ENCODE results near the gene PLCG2.
"Not testable (repeated sequence)": the region's sequence is repeated elsewhere in the genome, so short reads cannot be mapped to it uniquely, and the experiment has no call there.

Gene PLCG2

DNA sequence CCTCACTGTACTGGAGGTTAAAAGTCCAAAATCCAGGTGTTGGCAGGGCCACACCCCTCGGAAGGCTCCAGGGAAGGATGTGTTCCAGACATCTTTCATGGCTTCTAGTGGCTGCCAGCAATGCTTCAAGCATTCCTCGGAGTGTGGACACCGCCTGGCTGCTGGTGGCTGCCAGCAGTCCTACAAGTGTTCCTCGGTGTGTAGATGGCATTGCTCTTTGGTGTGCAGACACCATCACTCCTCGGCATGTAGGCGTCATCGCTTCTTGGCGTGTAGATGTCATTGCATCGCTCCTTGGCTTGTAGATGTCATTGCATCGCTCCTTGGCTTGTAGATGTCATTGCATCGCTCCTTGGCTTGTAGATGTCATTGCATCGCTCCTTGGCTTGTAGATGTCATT is 98.4 kb downstream of the PLCG2 start:
- H3K9me3 ChIP-seq (replicated peaks in 1 of 2; ENCODE audit: control insufficient read depth in 2 of 2, insufficient read depth in 1 of 2, low read depth in 1 of 2, low read length in 2 of 2); H3K14ac ChIP-seq (ENCODE audit: low read length); H3K27ac ChIP-seq (replicated peaks; ENCODE audit: low read length); H3K9ac ChIP-seq (ENCODE audit: low read depth, low read length, poor library complexity); H2BK12ac ChIP-seq (ENCODE audit: low read length); H3K36me3 ChIP-seq (replicated peaks in 1 of 2; ENCODE audit: control insufficient read depth in 2 of 2, insufficient read depth in 2 of 2, low read length in 2 of 2); H2BK15ac ChIP-seq (ENCODE audit: low read length); H2AFZ ChIP-seq (ENCODE audit: low read length); H3K4me2 ChIP-seq (ENCODE audit: insufficient read depth, low read length, poor library complexity, severe bottlenecking); H3K27me3 ChIP-seq (ENCODE audit: control insufficient read depth in 3 of 3, insufficient read depth in 3 of 3, low read depth in 1 of 3, low read length in 3 of 3); H4K8ac ChIP-seq (ENCODE audit: low read depth, low read length); DNase-seq (ENCODE audit: low spot score); H2BK5ac ChIP-seq (ENCODE audit: low read length); H3K79me1 ChIP-seq (ENCODE audit: low read depth, low read length); H3K4me1 ChIP-seq (ENCODE audit: control insufficient read depth in 2 of 2, insufficient read depth in 1 of 2, low read depth in 1 of 2, low read length in 2 of 2); H4K91ac ChIP-seq (ENCODE audit: low read depth, low read length, poor library complexity); H3K4me3 ChIP-seq (ENCODE audit: low read length in 2 of 2); H3K4ac ChIP-seq (ENCODE audit: low read length); H3K23ac ChIP-seq (ENCODE audit: low read depth, low read length, poor library complexity); H2BK120ac ChIP-seq (ENCODE audit: low read depth, low read length); H3K18ac ChIP-seq (ENCODE audit: low read length); H2AK5ac ChIP-seq (ENCODE audit: low read depth, low read length): not testable (repeated sequence)
- no CpG with 5 or more reads among the region's 12 CpGs for WGBS, 2 donors (ENCODE audit: extremely low coverage in 2 of 2, insufficient read length in 2 of 2, insufficient replicate concordance in 1 of 2)

GRCh38 chr16:81878529-81878928 is 99.4 kb downstream of the PLCG2 start:
- no peak overlapping the region for H3K4me3 ChIP-seq (ENCODE audit: low read length in 2 of 2)
- WGBS, 2 donors (ENCODE audit: extremely low coverage in 2 of 2, insufficient read length in 2 of 2, insufficient replicate concordance in 1 of 2) = no CpG with 5 or more reads among the region's 10 CpGs
- H2BK120ac ChIP-seq (ENCODE audit: low read depth, low read length) = no peak overlapping the region
- DNase-seq (ENCODE audit: low spot score) = no peak
- H2BK15ac ChIP-seq (ENCODE audit: low read length) = no peak overlapping the region
- H2BK12ac ChIP-seq (ENCODE audit: low read length) = no peak overlapping the region
- no peak overlapping the region for H3K4ac ChIP-seq (ENCODE audit: low read length)
- H3K36me3 ChIP-seq (replicated peaks in 1 of 2; ENCODE audit: control insufficient read depth in 2 of 2, insufficient read depth in 2 of 2, low read length in 2 of 2) = no peaks in the 10 kb centered on the region
- no peak overlapping the region for H3K18ac ChIP-seq (ENCODE audit: low read length)
- no peak overlapping the region for H4K91ac ChIP-seq (ENCODE audit: low read depth, low read length, poor library complexity)
- H3K79me1 ChIP-seq (ENCODE audit: low read depth, low read length) = no peaks in the 10 kb centered on the region
- H3K14ac ChIP-seq (ENCODE audit: low read length) = no peak overlapping the region
- no peak overlapping the region for H2BK5ac ChIP-seq (ENCODE audit: low read length)
- H2AFZ ChIP-seq (ENCODE audit: low read length) = no peak overlapping the region
- H4K8ac ChIP-seq (ENCODE audit: low read depth, low read length) = no peak overlapping the region
- no peaks in the 10 kb centered on the region for H3K27me3 ChIP-seq (ENCODE audit: control insufficient read depth in 3 of 3, insufficient read depth in 3 of 3, low read depth in 1 of 3, low read length in 3 of 3)
- no peaks in the 10 kb centered on the region for H3K9me3 ChIP-seq (replicated peaks in 1 of 2; ENCODE audit: control insufficient read depth in 2 of 2, insufficient read depth in 1 of 2, low read depth in 1 of 2, low read length in 2 of 2)
- H3K23ac ChIP-seq (ENCODE audit: low read depth, low read length, poor library complexity) = no peak overlapping the region
- no peak overlapping the region for H3K4me2 ChIP-seq (ENCODE audit: insufficient read depth, low read length, poor library complexity, severe bottlenecking)
- H3K4me1 ChIP-seq (ENCODE audit: control insufficient read depth in 2 of 2, insufficient read depth in 1 of 2, low read depth in 1 of 2, low read length in 2 of 2) = peaks cover 0 to 8% of the 10 kb centered on the region in 2 donors
- no peak overlapping the region for H2AK5ac ChIP-seq (ENCODE audit: low read depth, low read length)
- H3K9ac ChIP-seq (ENCODE audit: low read depth, low read length, poor library complexity) = no peak overlapping the region
- H3K27ac ChIP-seq (replicated peaks; ENCODE audit: low read length) = no peak overlapping the region

- H4K8ac ChIP-seq (ENCODE audit: low read depth, low read length) = no peak overlapping the region
- no peak overlapping the region for H2AFZ ChIP-seq (ENCODE audit: low read length)
- H3K9me3 ChIP-seq (replicated peaks in 1 of 2; ENCODE audit: control insufficient read depth in 2 of 2, insufficient read depth in 1 of 2, low read depth in 1 of 2, low read length in 2 of 2) = no peaks in the 10 kb centered on the region
- H2BK5ac ChIP-seq (ENCODE audit: low read length) = no peak overlapping the region
- no peak overlapping the region for H2BK12ac ChIP-seq (ENCODE audit: low read length)
- H3K9ac ChIP-seq (ENCODE audit: low read depth, low read length, poor library complexity) = no peak overlapping the region
- H2AK5ac ChIP-seq (ENCODE audit: low read depth, low read length) = no peak overlapping the region
- no peak overlapping the region for H3K18ac ChIP-seq (ENCODE audit: low read length)
- no peak overlapping the region for H4K91ac ChIP-seq (ENCODE audit: low read depth, low read length, poor library complexity)
- no peak overlapping the region for H2BK15ac ChIP-seq (ENCODE audit: low read length)
- H3K4ac ChIP-seq (ENCODE audit: low read length) = no peak overlapping the region
- H2BK120ac ChIP-seq (ENCODE audit: low read depth, low read length) = no peak overlapping the region
- H3K4me1 ChIP-seq (ENCODE audit: control insufficient read depth in 2 of 2, insufficient read depth in 1 of 2, low read depth in 1 of 2, low read length in 2 of 2) = peaks cover 0 to 8% of the 10 kb centered on the region in 2 donors
- no peaks in the 10 kb centered on the region for H3K36me3 ChIP-seq (replicated peaks in 1 of 2; ENCODE audit: control insufficient read depth in 2 of 2, insufficient read depth in 2 of 2, low read length in 2 of 2)
- no peak overlapping the region for H3K27ac ChIP-seq (replicated peaks; ENCODE audit: low read length)
- H3K14ac ChIP-seq (ENCODE audit: low read length) = no peak overlapping the region
- H3K27me3 ChIP-seq (ENCODE audit: control insufficient read depth in 3 of 3, insufficient read depth in 3 of 3, low read depth in 1 of 3, low read length in 3 of 3) = no peaks in the 10 kb centered on the region
- H3K79me1 ChIP-seq (ENCODE audit: low read depth, low read length) = no peaks in the 10 kb centered on the region
- peak; percentile 8 for DNase-seq (ENCODE audit: low spot score)
- no peak overlapping the region for H3K4me2 ChIP-seq (ENCODE audit: insufficient read depth, low read length, poor library complexity, severe bottlenecking)
- H3K23ac ChIP-seq (ENCODE audit: low read depth, low read length, poor library complexity) = no peak overlapping the region
- no CpG with 5 or more reads among the region's 7 CpGs for WGBS, 2 donors (ENCODE audit: extremely low coverage in 2 of 2, insufficient read length in 2 of 2, insufficient replicate concordance in 1 of 2)
- H3K4me3 ChIP-seq (ENCODE audit: low read length in 2 of 2) = no peak overlapping the region
Measured at GRCh38 chr16:81879625-81880024, 100.5 kb downstream of the PLCG2 start.

GRCh38 chr16:81880816-81881215 is 101.7 kb downstream of the PLCG2 start:
- Histone ChIP-seq H3K4me1 (ENCODE audit: control insufficient read depth in 2 of 2, insufficient read depth in 1 of 2, low read depth in 1 of 2, low read length in 2 of 2) (peaks cover 0 to 8% of the 10 kb centered on the region in 2 donors), H2AFZ (ENCODE audit: low read length) (no peak overlapping the region), H3K14ac (ENCODE audit: low read length) (no peak overlapping the region), H2BK5ac (ENCODE audit: low read length) (no peak overlapping the region), H3K27me3 (ENCODE audit: control insufficient read depth in 3 of 3, insufficient read depth in 3 of 3, low read depth in 1 of 3, low read length in 3 of 3) (no peaks in the 10 kb centered on the region), H3K36me3 (replicated peaks in 1 of 2; ENCODE audit: control insufficient read depth in 2 of 2, insufficient read depth in 2 of 2, low read length in 2 of 2) (no peaks in the 10 kb centered on the region), H3K23ac (ENCODE audit: low read depth, low read length, poor library complexity) (no peak overlapping the region), H2BK120ac (ENCODE audit: low read depth, low read length) (no peak overlapping the region), H3K4ac (ENCODE audit: low read length) (no peak overlapping the region), H2BK15ac (ENCODE audit: low read length) (no peak overlapping the region), H3K79me1 (ENCODE audit: low read depth, low read length) (no peaks in the 10 kb centered on the region), H4K91ac (ENCODE audit: low read depth, low read length, poor library complexity) (no peak overlapping the region), H3K4me3 (ENCODE audit: low read length in 2 of 2) (peak overlapping the region in 1 of 2 donors; percentile 57), H3K18ac (ENCODE audit: low read length) (no peak overlapping the region), H2BK12ac (ENCODE audit: low read length) (no peak overlapping the region), H3K9ac (ENCODE audit: low read depth, low read length, poor library complexity) (no peak overlapping the region), H3K9me3 (replicated peaks in 1 of 2; ENCODE audit: control insufficient read depth in 2 of 2, insufficient read depth in 1 of 2, low read depth in 1 of 2, low read length in 2 of 2) (no peaks in the 10 kb centered on the region), H2AK5ac (ENCODE audit: low read depth, low read length) (no peak overlapping the region), H3K27ac (replicated peaks; ENCODE audit: low read length) (no peak overlapping the region), H3K4me2 (ENCODE audit: insufficient read depth, low read length, poor library complexity, severe bottlenecking) (no peak overlapping the region), H4K8ac (ENCODE audit: low read depth, low read length) (no peak overlapping the region)
- DNase-seq (ENCODE audit: low spot score) = no peak
- WGBS, 2 donors (ENCODE audit: extremely low coverage in 2 of 2, insufficient read length in 2 of 2, insufficient replicate concordance in 1 of 2) = no CpG with 5 or more reads among the region's 13 CpGs

All from neuronal stem cell (in vitro differentiated cells).